Mesothelial cell of epicardium (in vitro differentiated cells): Measurements from ENCODE around the gene PAAF1. TPM values are rescaled to one million over a fixed set of nuclear protein-coding genes. Genes with fewer than 3 reads are reported as not detected.

ENCODE experiments used
- DNase-seq, 2 experiments: peaks; one replicate each; pipeline ENCODE4 v3.0.0; 2021; ENCODE audit warnings: low spot score in 2 of 2; ENCODE audit not compliant: unreplicated experiment in 2 of 2
- H3K27ac Mint-ChIP-seq: 2 replicates; pipeline ENCODE4 v1.8.0; 2021; ENCODE audit warnings: mixed read lengths
- H3K27me3 Mint-ChIP-seq: 2 replicates; pipeline ENCODE4 v1.8.0; 2021; ENCODE audit warnings: low read depth, mixed read lengths
- H3K36me3 Mint-ChIP-seq: 2 replicates; pipeline ENCODE4 v1.8.0; 2021; ENCODE audit warnings: mixed read lengths
- H3K4me1 Mint-ChIP-seq: 2 replicates; pipeline ENCODE4 v1.8.0; 2021; ENCODE audit warnings: mixed read lengths
- H3K4me3 Mint-ChIP-seq: 2 replicates; pipeline ENCODE4 v1.8.0; 2021; ENCODE audit warnings: mild to moderate bottlenecking, moderate library complexity, mixed read lengths
- H3K9me3 Mint-ChIP-seq: 2 replicates; pipeline ENCODE4 v1.8.0; 2021; ENCODE audit warnings: mixed read lengths
- total RNA-seq: library from RNA; stranded (reverse); gene quantifications from 3 replicates; pipeline ENCODE4 v1.2.1, GENCODE V29; 2021
- TF ChIP-seq, protein P1 (sequence below): fragments of 200-600 bp; sonication (generic); IDR thresholded peaks from one replicate; pipeline ENCODE4 v1.5.0; 2021; ENCODE audit warnings: antibody characterized with exemption; ENCODE audit not compliant: unreplicated experiment

PAAF1 gene
- total RNA-seq, 1 donor from 2014 or later, result 34.6 TPM

DNA sequence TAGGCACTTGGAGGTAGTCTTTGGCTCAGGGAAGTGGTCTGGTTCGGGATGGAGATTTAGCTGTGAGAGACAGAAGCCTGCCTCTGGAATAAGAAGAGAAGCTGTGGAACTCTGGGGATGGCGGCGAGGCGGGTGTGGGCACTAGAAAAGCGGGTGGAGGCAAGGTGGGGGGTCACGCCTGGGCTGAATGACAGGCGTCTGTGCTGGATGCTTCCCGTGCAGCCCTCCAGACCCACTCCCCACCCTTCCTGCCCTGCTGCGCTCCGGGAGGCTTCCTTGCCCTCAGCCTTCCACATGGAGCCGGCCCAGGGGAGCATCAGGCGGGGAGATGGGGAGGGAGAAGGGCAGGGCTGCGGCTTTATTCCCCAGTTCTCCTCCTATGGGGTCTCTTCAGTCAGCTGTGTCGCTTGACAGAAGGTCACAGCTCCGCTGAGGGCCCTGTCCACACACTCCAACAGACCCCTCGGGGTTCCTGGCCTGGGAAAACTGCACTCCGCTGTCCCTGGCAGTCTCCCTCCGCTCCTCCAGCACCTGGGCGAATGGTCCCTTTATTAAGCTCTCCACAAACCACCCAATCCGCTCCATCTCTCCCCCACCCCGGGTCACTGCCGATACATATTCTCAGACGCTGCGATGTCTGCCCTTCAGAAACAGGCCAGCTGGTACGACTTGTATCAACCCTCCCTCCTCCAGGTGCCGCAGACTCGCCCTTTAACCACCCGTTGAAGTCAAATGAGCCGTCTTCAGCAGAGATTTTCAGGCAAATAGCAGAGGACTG, 80.3 kb downstream of the PAAF1 start:
- Mint-ChIP-seq H3K27me3 (no peaks in the 10 kb centered on the region), H3K27ac (no peak overlapping the region), H3K36me3 (no peaks in the 10 kb centered on the region), H3K9me3 (no peaks in the 10 kb centered on the region), H3K4me3 (no peak overlapping the region), H3K4me1 (peaks cover 4% of the 10 kb centered on the region)
- no peak for DNase-seq
- TF ChIP-seq, protein P1, sequence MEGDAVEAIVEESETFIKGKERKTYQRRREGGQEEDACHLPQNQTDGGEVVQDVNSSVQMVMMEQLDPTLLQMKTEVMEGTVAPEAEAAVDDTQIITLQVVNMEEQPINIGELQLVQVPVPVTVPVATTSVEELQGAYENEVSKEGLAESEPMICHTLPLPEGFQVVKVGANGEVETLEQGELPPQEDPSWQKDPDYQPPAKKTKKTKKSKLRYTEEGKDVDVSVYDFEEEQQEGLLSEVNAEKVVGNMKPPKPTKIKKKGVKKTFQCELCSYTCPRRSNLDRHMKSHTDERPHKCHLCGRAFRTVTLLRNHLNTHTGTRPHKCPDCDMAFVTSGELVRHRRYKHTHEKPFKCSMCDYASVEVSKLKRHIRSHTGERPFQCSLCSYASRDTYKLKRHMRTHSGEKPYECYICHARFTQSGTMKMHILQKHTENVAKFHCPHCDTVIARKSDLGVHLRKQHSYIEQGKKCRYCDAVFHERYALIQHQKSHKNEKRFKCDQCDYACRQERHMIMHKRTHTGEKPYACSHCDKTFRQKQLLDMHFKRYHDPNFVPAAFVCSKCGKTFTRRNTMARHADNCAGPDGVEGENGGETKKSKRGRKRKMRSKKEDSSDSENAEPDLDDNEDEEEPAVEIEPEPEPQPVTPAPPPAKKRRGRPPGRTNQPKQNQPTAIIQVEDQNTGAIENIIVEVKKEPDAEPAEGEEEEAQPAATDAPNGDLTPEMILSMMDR, result no peak

DNA sequence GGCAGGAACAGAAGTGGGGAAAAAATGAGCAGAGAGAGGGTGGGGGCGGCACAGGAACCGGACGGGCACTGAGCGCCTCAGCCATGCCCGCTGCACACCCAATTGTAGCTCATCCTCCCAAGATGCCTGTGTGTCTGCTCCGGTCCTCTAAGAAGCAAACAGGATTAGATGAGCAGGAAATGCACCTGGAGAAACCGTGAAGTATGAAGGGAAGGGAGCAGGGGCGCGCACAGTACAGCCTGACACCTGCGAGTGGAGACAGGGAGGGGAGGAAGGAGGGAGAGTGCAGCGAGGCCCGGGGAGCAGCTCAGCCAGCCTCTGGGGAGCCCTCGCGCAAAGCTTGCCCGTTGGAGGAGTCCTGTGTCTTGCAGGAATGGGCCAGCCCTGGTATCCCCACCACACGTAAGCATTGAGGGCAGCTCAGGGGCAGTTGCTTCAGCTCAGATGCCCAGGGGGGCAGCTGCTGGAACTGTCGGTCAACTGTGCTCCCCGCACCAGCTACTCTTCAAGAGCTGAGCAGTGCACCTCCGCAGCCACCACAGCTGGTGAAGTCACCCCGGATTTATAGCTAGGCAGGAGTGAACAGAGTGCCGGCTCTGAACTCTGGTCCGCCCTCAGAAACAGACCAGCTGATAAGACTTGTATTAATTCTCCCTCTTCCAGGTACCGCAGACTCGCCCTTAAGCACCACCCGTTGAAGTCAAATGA, 81.0 kb downstream of the PAAF1 start:
- no peaks in the 10 kb centered on the region for H3K9me3 Mint-ChIP-seq
- TF ChIP-seq, protein P1, result no peak
- no peaks in the 10 kb centered on the region for H3K36me3 Mint-ChIP-seq
- no peaks in the 10 kb centered on the region for H3K27me3 Mint-ChIP-seq
- peaks cover 4% of the 10 kb centered on the region for H3K4me1 Mint-ChIP-seq
- H3K4me3 Mint-ChIP-seq, result no peak overlapping the region
- no peak overlapping the region for H3K27ac Mint-ChIP-seq
- DNase-seq, result no peak

DNA sequence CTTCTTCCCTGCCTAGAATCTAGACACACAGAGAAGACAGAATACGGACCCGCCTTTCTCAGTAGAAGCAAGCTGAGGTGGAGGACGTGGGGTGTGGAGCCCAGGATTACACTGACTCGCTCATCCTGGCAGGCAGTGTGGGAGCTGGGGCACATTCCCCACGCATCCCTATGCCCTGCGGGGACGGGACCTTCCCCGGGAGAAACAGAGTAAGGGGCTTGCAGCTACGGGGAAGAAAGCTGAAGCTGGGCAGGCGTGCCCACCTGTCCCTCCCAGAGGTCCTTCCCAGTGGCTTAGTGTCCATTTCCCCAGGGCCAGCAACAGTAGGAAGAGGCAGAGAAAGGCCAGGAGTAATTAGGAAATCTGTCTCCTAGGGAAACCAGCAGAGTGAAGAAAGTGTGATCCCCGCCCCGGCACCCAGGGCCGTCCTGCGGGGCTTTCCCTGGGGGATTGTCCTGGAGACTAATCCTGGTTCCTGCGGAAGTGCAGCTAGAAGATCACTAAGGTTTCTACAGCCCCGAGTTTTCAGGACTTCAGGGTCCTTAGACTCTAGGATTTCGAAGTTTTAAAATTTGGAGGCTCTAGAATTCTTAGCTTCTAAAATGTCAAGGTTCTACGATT, 81.8 kb downstream of the PAAF1 start:
- no peaks in the 10 kb centered on the region for H3K9me3 Mint-ChIP-seq
- no peak overlapping the region for H3K27ac Mint-ChIP-seq
- no peaks in the 10 kb centered on the region for H3K36me3 Mint-ChIP-seq
- no peak for DNase-seq
- peaks cover 4% of the 10 kb centered on the region for H3K4me1 Mint-ChIP-seq
- no peak overlapping the region for H3K4me3 Mint-ChIP-seq
- TF ChIP-seq, protein P1, result no peak
- no peaks in the 10 kb centered on the region for H3K27me3 Mint-ChIP-seq

DNA sequence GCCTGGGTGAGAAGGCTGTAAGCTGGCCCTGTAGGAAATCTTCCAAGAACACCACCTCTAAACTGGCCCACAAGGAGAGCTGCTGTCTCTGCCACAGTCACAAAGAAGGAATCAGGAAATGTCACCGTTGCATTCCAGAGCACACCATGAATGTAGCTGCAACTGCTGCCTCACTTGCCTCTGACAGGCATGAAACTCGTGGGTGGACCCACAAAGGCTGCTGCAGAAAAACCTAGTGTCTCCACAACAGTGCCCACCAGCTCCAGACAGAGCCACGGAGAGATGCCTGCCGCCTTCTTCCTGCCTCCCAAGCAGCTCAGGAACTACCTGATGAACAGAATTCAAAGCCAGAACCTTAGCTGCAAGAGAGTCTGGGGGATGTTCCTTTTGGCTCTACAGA, 84.5 kb downstream of the PAAF1 start:
- TF ChIP-seq, protein P1, result no peak
- no peak overlapping the region for H3K27ac Mint-ChIP-seq
- no peaks in the 10 kb centered on the region for H3K27me3 Mint-ChIP-seq
- no peak for DNase-seq
- no peak overlapping the region for H3K4me3 Mint-ChIP-seq
- H3K9me3 Mint-ChIP-seq, result no peaks in the 10 kb centered on the region
- H3K36me3 Mint-ChIP-seq, result no peaks in the 10 kb centered on the region
- H3K4me1 Mint-ChIP-seq, result peaks cover 3% of the 10 kb centered on the region

DNA sequence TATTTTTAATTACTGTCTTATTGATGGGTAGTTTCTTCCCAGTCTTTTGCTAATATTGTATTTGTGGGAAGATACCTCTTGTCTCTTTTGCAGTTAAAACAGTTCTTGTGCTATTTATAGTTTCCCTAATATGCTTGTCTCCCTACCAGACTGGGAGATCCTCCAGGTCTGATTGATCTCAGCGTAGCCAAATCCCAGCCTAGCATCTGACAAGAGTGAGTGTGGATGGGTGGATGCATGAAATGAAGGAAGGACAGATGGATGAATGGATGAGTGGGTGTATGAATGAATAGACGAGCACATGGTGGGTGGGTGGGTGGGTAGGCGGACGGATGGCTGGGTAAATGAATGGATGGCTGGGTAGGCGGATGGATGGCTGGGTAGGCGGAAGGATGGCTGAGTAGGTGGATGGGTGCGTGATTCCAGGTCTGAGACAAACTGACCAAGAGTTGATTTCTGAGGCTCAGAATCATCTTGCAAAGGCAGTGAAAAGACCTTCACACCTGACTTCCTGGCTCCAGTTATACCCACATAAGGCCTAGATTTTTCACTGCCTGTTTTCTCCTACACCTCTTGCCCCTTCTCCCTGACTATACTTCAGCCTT, 85.4 kb downstream of the PAAF1 start:
- Mint-ChIP-seq H3K27ac (no peak overlapping the region), H3K9me3 (no peaks in the 10 kb centered on the region), H3K36me3 (no peaks in the 10 kb centered on the region), H3K4me1 (peaks cover 3% of the 10 kb centered on the region), H3K4me3 (no peak overlapping the region), H3K27me3 (no peaks in the 10 kb centered on the region)
- DNase-seq, result no peak
- TF ChIP-seq, protein P1, result no peak
